Left lung (tissue), 10 donors: Measurements from ENCODE around the gene CTNNB1. TPM values are rescaled to one million over a fixed set of nuclear protein-coding genes. Genes with fewer than 3 reads are reported as not detected.
A peak's percentile ranks its signal among the peaks of the same experiment; 100 is the strongest.

Source experiments
- ATAC-seq: fragments of 200-7000 bp; cut with Tn5 transposase; one replicate; pipeline ENCODE4 v1.9.1; 2020; ENCODE audit warnings: moderate library complexity
- DNase-seq, 4 donors: peaks; one replicate each; pipeline ENCODE4 v3.0.0-alpha.2; 2013 to 2020
- H3K27ac ChIP-seq, 2 donors: fragments of 200-600 bp; sonication (generic) in 1 of 2; one replicate each; pipeline versions ENCODE4 v1.5.0 to v1.8.0; 2020 to 2021
- H3K27me3 ChIP-seq, 2 donors: fragments of 200-600 bp; sonication (generic) in 1 of 2; one replicate each; pipeline versions ENCODE4 v1.5.0 to v1.8.0; 2020 to 2021
- H3K36me3 ChIP-seq, 2 donors: fragments of 200-600 bp; sonication (generic) in 1 of 2; one replicate each; pipeline versions ENCODE4 v1.5.0 to v1.8.0; 2020 to 2021
- H3K4me1 ChIP-seq, 2 donors: fragments of 200-600 bp; one replicate each; pipeline ENCODE4 v1.8.0; 2021
- H3K4me3 ChIP-seq, 2 donors: fragments of 200-600 bp; sonication (generic) in 1 of 2; one replicate each; pipeline versions ENCODE4 v1.5.0 to v1.8.0; 2020 to 2021; ENCODE audit warnings: mild to moderate bottlenecking in 1 of 2
- H3K9me3 ChIP-seq, 2 donors: fragments of 200-600 bp; sonication (generic) in 1 of 2; one replicate each; pipeline versions ENCODE4 v1.5.0 to v1.8.0; 2020 to 2021
- CTCF ChIP-seq, 2 donors: fragments of 200-600 bp; sonication (generic) in 1 of 2; IDR thresholded peaks; one replicate each; pipeline versions ENCODE4 v1.5.0 to v1.8.0; 2021; ENCODE audit warnings: antibody characterized with exemption in 2 of 2
- intact Hi-C, 2 donors: fragments of 100-400 bp; cut with DNase I; formaldehyde crosslinking; loops; one replicate each; pipeline versions ENCODE4 v1.11.2 to v1.14.2; 2022
- polyA plus RNA-seq, 6 donors: library from polyadenylated mRNA; unstranded; fragments of 120-200 nt; gene quantifications; one replicate each; pipeline ENCODE4 v1.2.1, GENCODE V29; 2013; ENCODE audit not compliant: insufficient read length in 6 of 6
- total RNA-seq, 2 donors: library from RNA; stranded (reverse); fragmentation: NEBNext Ultra II Directional; extraction: Animal tissue kit (Norgen Biotek cat#: 25700); gene quantifications; one replicate each; pipeline ENCODE4 v1.2.1, GENCODE V29; 2021
- donor health status: DM: no; HTN: yes; CAD: no.
- donor health status: DM: no; HTN: no; CAD: no.

CTNNB1 gene
- total and polyA plus RNA-seq, 8 donors: 289 to 492 (median 448) TPM

GRCh38 chr3:41220906-41221677, 21.8 kb downstream of the CTNNB1 start:
- TF ChIP-seq CTCF (IDR thresholded peaks at IDR 0.05): no peak
- intact Hi-C loops: no loop called here
- H3K27ac ChIP-seq: no peak overlapping the region
- DNase-seq (no peak), ATAC-seq (peak; percentile 23)
- no peaks in the 10 kb centered on the region for H3K27me3 ChIP-seq
- peaks cover 36 to 74% of the 10 kb centered on the region in 2 donors for H3K4me1 ChIP-seq
- H3K36me3 ChIP-seq: peaks cover 15 to 24% of the 10 kb centered on the region in 2 donors
- H3K9me3 ChIP-seq: no peaks in the 10 kb centered on the region
- no peak overlapping the region for H3K4me3 ChIP-seq

- intact Hi-C loops: no loop called here
- no peak for DNase-seq
- H3K9me3 ChIP-seq: no peaks in the 10 kb centered on the region
- H3K4me3 ChIP-seq: no peak overlapping the region
- peaks cover 30 to 65% of the 10 kb centered on the region in 2 donors for H3K4me1 ChIP-seq
- H3K36me3 ChIP-seq: peaks cover 15 to 33% of the 10 kb centered on the region in 2 donors
- no peak for TF ChIP-seq CTCF (IDR thresholded peaks at IDR 0.05)
- peak overlapping the region in 1 of 2 donors; percentile 24 for H3K27ac ChIP-seq
- no peaks in the 10 kb centered on the region for H3K27me3 ChIP-seq
- ATAC-seq: peak; percentile 28
Observed at GRCh38 chr3:41222012-41222411, 22.7 kb downstream of the CTNNB1 start.

- Histone ChIP-seq H3K4me1 (peaks cover 26 to 60% of the 10 kb centered on the region in 2 donors), H3K27ac (no peak overlapping the region)
Observed at GRCh38 chr3:41222501-41222900, 23.2 kb downstream of the CTNNB1 start.

GRCh38 chr3:41223078-41223477, 23.8 kb downstream of the CTNNB1 start:
- H3K4me3 ChIP-seq: no peak overlapping the region
- no peaks in the 10 kb centered on the region for H3K9me3 ChIP-seq
- peaks cover 23 to 54% of the 10 kb centered on the region in 2 donors for H3K4me1 ChIP-seq
- no peak for TF ChIP-seq CTCF (IDR thresholded peaks at IDR 0.05)
- peaks cover 22 to 44% of the 10 kb centered on the region in 2 donors for H3K36me3 ChIP-seq
- no peak overlapping the region for H3K27ac ChIP-seq
- no peak for ATAC-seq
- no peaks in the 10 kb centered on the region for H3K27me3 ChIP-seq
- DNase-seq: no peak
- intact Hi-C loops: no loop called here

More at GRCh38 chr3:41222501-41222900, 23.2 kb downstream of the CTNNB1 start:
- TF ChIP-seq CTCF (IDR thresholded peaks at IDR 0.05): no peak
- H3K36me3 ChIP-seq: peaks cover 19 to 38% of the 10 kb centered on the region in 2 donors
- no peak for DNase-seq
- peak; percentile 13 for ATAC-seq
- intact Hi-C loops: no loop called here
- no peaks in the 10 kb centered on the region for H3K9me3 ChIP-seq
- H3K4me3 ChIP-seq: no peak overlapping the region
- H3K27me3 ChIP-seq: no peaks in the 10 kb centered on the region

GRCh38 chr3:41223691-41224090, 24.4 kb downstream of the CTNNB1 start:
- no peaks in the 10 kb centered on the region for H3K27me3 ChIP-seq
- H3K36me3 ChIP-seq: peaks cover 22 to 49% of the 10 kb centered on the region in 2 donors
- H3K9me3 ChIP-seq: no peaks in the 10 kb centered on the region
- peaks cover 23 to 48% of the 10 kb centered on the region in 2 donors for H3K4me1 ChIP-seq
- intact Hi-C loops: no loop called here
- no peak for ATAC-seq
- H3K4me3 ChIP-seq: no peak overlapping the region
- TF ChIP-seq CTCF (IDR thresholded peaks at IDR 0.05): no peak
- DNase-seq: no peak
- no peak overlapping the region for H3K27ac ChIP-seq
